Central memory CD8-positive, alpha-beta T cell (primary cell): Measurements from ENCODE around the gene ISG15.
"Not testable (repeated sequence)": the region's sequence is repeated elsewhere in the genome, so short reads cannot be mapped to it uniquely, and the experiment has no call there.

Source experiments
- ATAC-seq: fragments of 150-1000 bp; cut with Tn5 transposase; replicated peaks from 2 replicates; pipeline ENCODE4 v1.10.0; 2022; ENCODE audit warnings: mild to moderate bottlenecking, moderate FRiP score, moderate number of reproducible peaks; ENCODE audit not compliant: poor library complexity, severe bottlenecking; ENCODE audit errors: extremely low read depth
- DNase-seq, 2 donors: peaks; one replicate each; pipeline ENCODE4 v3.0.0; 2021; ENCODE audit warnings: low spot score in 2 of 2
- H3K27ac Mint-ChIP-seq: one replicate; pipeline ENCODE4 v1.8.0; 2022; ENCODE audit warnings: low read depth, mild to moderate bottlenecking, moderate library complexity, mixed read lengths
- H3K27me3 Mint-ChIP-seq: one replicate; pipeline ENCODE4 v1.8.0; 2022; ENCODE audit warnings: mixed read lengths
- H3K36me3 Mint-ChIP-seq: one replicate; pipeline ENCODE4 v1.8.0; 2022; ENCODE audit warnings: mild to moderate bottlenecking, moderate library complexity, mixed read lengths; ENCODE audit not compliant: insufficient read depth
- H3K4me1 Mint-ChIP-seq: one replicate; pipeline ENCODE4 v1.8.0; 2022; ENCODE audit warnings: mixed read lengths
- H3K4me3 Mint-ChIP-seq: one replicate; pipeline ENCODE4 v1.8.0; 2022; ENCODE audit warnings: mild to moderate bottlenecking, moderate library complexity, mixed read lengths
- H3K9me3 Mint-ChIP-seq: one replicate; pipeline ENCODE4 v1.8.0; 2022; ENCODE audit warnings: mixed read lengths

Gene ISG15

GRCh38 chr1:1054099-1054700 is 40.9 kb downstream of the ISG15 start:
- peaks cover 4% of the 10 kb centered on the region for H3K36me3 Mint-ChIP-seq
- DNase-seq = no peak
- no peak overlapping the region for H3K4me3 Mint-ChIP-seq
- no peak overlapping the region for H3K27ac Mint-ChIP-seq
- H3K9me3 Mint-ChIP-seq = no peaks in the 10 kb centered on the region
- H3K27me3 Mint-ChIP-seq = peaks cover 14% of the 10 kb centered on the region
- no peaks in the 10 kb centered on the region for H3K4me1 Mint-ChIP-seq
- no peak for ATAC-seq

- DNase-seq (no peak), ATAC-seq (no peak)
- Mint-ChIP-seq H3K9me3 (no peaks in the 10 kb centered on the region), H3K4me1 (no peaks in the 10 kb centered on the region), H3K27me3 (peaks cover 15% of the 10 kb centered on the region), H3K36me3 (peaks cover 4% of the 10 kb centered on the region), H3K4me3 (no peak overlapping the region), H3K27ac (no peak overlapping the region)
Observed at GRCh38 chr1:1054971-1055370, 41.7 kb downstream of the ISG15 start.

- peaks cover 4% of the 10 kb centered on the region for H3K36me3 Mint-ChIP-seq
- H3K4me1 Mint-ChIP-seq = no peaks in the 10 kb centered on the region
- H3K9me3 Mint-ChIP-seq = no peaks in the 10 kb centered on the region
- peaks cover 26% of the 10 kb centered on the region for H3K27me3 Mint-ChIP-seq
- ATAC-seq (no peak), DNase-seq (no peak)
- no peak overlapping the region for H3K27ac Mint-ChIP-seq
- H3K4me3 Mint-ChIP-seq = no peak overlapping the region
Observed at GRCh38 chr1:1055841-1056736, 42.8 kb downstream of the ISG15 start.

- H3K4me3 Mint-ChIP-seq = peak overlapping the region; percentile 74
- ATAC-seq = not testable (repeated sequence)
Observed at GRCh38 chr1:1057769-1058087, 44.4 kb downstream of the ISG15 start.

GRCh38 chr1:1058088-1058905 is 45.0 kb downstream of the ISG15 start:
- Mint-ChIP-seq H3K9me3 (no peaks in the 10 kb centered on the region), H3K27me3 (peaks cover 31% of the 10 kb centered on the region), H3K4me3 (peak overlapping the region; percentile 74), H3K27ac (no peak overlapping the region), H3K36me3 (peaks cover 4% of the 10 kb centered on the region), H3K4me1 (no peaks in the 10 kb centered on the region)
- no peak for ATAC-seq
- DNase-seq = no peak

More at GRCh38 chr1:1057769-1058087, 44.4 kb downstream of the ISG15 start:
- not testable (repeated sequence) for H3K36me3 Mint-ChIP-seq, H3K9me3 Mint-ChIP-seq, H3K27ac Mint-ChIP-seq, H3K4me1 Mint-ChIP-seq, DNase-seq
- H3K27me3 Mint-ChIP-seq = peaks cover 31% of the 10 kb centered on the region

GRCh38 chr1:1058921-1059493 is 45.7 kb downstream of the ISG15 start:
- Mint-ChIP-seq H3K36me3 (peaks cover 6% of the 10 kb centered on the region), H3K27ac (no peak overlapping the region), H3K4me3 (peak overlapping the region; percentile 74), H3K4me1 (no peaks in the 10 kb centered on the region), H3K9me3 (no peaks in the 10 kb centered on the region), H3K27me3 (peaks cover 31% of the 10 kb centered on the region)
- DNase-seq = no peak
- no peak for ATAC-seq

DNA sequence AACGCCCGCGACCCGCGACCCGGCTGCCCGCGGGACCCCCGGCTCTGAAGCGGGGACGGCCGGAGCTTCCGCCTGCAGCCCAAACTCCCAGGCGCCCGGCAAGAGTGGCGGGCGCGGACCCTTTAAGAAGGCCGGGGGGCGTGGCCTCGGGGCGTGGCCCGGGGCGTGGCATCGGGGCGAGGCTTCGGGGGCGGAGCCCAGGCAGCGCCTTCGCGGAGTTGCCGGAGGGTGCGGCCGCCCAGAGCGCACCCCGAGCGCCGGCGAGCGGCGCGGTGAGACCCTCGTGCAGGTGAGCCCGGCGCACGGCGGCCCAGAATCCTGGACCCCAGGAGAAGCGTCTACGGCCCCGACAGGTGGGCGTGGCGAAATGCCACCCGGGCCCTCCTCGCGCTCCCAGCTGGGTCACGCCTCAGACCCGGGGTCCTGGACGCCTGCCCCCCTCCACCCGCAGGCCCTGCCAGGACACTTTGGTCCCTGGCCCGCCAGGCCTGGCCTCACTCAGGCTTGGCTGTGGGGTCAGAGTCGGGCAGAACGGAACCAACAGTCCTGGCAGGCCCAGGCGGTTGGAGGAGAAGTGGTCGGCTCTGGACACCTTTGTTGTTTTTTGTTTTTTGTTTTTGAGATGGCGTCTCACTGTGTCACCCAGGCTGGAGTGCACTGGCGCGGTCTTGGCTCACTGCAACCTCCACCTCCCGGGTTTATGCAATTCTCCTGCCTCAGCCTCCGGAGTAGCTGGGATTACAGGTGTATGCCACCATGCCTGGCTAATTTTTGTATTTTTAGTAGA is 46.4 kb downstream of the ISG15 start:
- Mint-ChIP-seq H3K4me3 (peak overlapping the region; percentile 74), H3K36me3 (peaks cover 6% of the 10 kb centered on the region), H3K9me3 (no peaks in the 10 kb centered on the region), H3K4me1 (no peaks in the 10 kb centered on the region), H3K27me3 (peaks cover 31% of the 10 kb centered on the region), H3K27ac (no peak overlapping the region)
- peak; percentile 62 for ATAC-seq
- peak; percentile 81 to 88 for DNase-seq

DNA sequence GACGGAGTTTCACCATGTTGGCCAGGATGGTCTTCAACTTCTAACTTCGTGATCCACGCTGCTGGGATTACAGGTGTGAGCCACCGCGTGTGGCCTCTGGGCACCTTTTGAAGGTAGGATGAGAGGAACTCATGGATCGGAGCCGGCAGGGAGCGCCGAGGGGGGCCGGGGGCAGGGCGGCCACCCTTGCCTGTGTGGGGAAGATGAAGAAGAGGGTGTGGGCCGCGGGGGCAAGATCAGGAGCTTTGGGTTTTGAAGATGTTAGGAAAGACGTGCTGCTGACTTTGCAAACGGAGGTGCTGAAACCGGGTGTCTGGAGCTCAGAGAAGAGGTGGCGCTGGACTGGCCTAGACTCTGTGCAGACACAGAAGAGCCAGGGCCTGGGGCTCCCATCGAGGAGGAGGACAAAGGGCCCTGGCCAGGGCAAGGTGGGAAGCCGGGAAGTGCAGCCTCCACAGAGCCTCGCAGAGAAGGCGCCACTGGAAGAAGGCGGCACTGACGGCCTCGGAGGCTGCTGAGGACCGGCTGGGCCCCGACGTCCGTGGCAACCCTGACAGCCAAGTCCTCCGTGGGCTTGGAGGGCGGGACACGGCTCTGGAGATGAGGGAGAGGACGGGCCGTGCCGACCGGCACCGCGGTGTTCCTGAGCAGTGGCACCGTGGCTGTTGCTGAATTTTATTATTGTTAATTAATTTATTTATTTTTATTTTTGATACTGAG is 47.1 kb downstream of the ISG15 start:
- H3K9me3 Mint-ChIP-seq = no peaks in the 10 kb centered on the region
- peaks cover 31% of the 10 kb centered on the region for H3K27me3 Mint-ChIP-seq

DNA sequence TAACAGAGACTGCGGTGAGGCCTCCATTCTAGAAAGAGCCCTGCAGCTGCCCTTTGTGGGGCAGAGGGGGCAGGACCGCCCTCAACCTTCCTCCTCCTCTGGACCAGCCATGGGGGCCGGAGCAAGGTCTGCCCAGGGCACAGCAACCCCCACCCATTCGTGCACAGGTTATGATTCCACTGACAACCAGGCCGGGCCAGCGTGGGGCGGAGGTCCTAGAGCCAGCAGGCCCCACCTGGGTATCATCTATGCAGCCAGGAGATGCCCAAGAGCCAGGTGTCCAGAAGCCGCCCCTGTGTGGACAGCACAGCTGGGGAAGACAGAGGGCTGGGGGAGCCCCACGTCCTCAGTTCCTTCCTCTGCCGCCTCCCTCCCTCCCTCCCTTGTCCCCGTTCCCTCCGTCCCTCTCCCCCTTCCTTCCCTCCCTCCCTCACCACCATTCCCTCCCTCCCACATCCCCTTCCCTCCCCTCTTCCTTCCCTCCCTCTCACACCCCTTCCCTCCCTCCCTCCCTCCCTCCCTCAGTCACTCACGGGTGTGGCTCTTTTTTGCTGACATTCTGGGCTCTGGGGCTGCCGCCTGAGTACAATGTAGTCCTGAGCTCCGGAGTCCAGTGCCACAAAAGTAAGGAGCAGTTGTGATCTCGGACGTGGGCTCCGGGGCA is 48.5 kb downstream of the ISG15 start:
- ATAC-seq (no peak), DNase-seq (no peak)
- Mint-ChIP-seq H3K4me3 (no peak overlapping the region), H3K4me1 (no peaks in the 10 kb centered on the region), H3K27ac (no peak overlapping the region), H3K9me3 (no peaks in the 10 kb centered on the region), H3K36me3 (peaks cover 3% of the 10 kb centered on the region), H3K27me3 (peaks cover 31% of the 10 kb centered on the region)

More for the DNA sequence above, 47.1 kb downstream of the ISG15 start:
- Mint-ChIP-seq H3K36me3 (peaks cover 6% of the 10 kb centered on the region), H3K27ac (no peak overlapping the region), H3K4me3 (peak overlapping the region; percentile 38), H3K4me1 (no peaks in the 10 kb centered on the region)
- DNase-seq (no peak), ATAC-seq (no peak)

DNA sequence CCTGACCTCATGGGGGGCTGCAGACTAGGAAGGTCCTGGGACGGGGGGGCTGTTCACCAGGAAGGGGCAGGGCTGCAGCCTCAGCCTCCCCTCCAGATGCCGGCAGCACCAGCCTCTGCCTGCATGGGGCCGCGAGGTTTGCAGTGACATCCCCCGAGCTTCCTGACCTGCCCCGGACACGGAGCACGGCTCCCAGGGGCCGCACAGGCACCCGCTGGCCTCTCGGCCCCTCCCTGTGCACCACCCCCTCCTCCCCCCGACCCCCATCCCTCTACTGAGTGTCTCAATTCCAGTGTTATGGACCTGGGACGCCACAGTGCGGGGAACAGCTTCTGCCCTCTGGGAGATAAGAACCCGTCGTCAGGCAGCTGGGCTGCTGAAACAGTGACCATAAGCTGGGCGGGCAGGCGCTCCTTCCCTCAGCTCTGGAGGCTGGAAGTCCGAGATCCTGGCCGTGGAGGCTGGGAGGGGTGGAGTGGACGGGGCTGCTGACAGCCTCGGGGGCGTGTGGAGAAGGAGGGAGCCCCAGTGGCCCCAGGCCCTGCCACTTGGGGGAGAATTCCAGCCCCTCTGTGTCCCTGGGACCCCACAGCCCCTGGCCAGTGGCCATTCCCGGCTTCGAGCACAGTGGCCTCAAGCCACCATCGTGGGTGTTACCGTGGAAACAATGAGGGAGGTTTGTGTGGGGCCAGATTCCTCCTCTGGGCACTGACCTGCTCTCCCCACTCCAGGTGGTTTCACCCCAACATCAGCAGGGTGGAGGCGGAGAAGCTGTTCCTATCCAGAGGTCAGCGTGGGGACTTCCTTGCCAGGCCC is 49.3 kb downstream of the ISG15 start:
- Mint-ChIP-seq H3K27me3 (peaks cover 31% of the 10 kb centered on the region), H3K4me1 (no peaks in the 10 kb centered on the region), H3K27ac (no peak overlapping the region), H3K36me3 (peaks cover 5% of the 10 kb centered on the region), H3K9me3 (no peaks in the 10 kb centered on the region), H3K4me3 (no peak overlapping the region)
- DNase-seq (no peak), ATAC-seq (no peak)
